AG04449 (cell line): ENCODE measurements around the gene GLT8D1.

Experiments
- CTCF ChIA-PET: fragments of 350-600 bp; formaldehyde crosslinking; extraction: SDS; loops from one replicate; lab custom pipeline; 2021; ENCODE audit warnings: antibody characterized with exemption; lab: Yijun Ruan, JAX
- POLR2A ChIA-PET: fragments of 400-600, 350-600 bp; formaldehyde crosslinking; extraction: SDS; loops from one replicate; lab custom pipeline; 2020; ENCODE audit warnings: antibody characterized with exemption, inconsistent platforms; lab: Yijun Ruan, JAX
- DNase-seq: peaks from one replicate; pipeline ENCODE4 v3.0.0-alpha.2; 2010; ENCODE audit warnings: low read depth, low spot score
- H3K4me3 ChIP-seq: 2 replicates; pipeline ENCODE4 v1.5.1; 2011; ENCODE audit warnings: low read depth, mild to moderate bottlenecking, control low read depth, low read length
- TF ChIP-seq, protein P1 (sequence below): IDR thresholded peaks from one replicate; pipeline ENCODE4 v1.5.1; 2011; ENCODE audit warnings: mild to moderate bottlenecking, moderate library complexity, low read length, control low read depth, inconsistent platforms; ENCODE audit not compliant: insufficient read depth; ENCODE audit errors: missing control alignments

The GLT8D1 gene

DNA sequence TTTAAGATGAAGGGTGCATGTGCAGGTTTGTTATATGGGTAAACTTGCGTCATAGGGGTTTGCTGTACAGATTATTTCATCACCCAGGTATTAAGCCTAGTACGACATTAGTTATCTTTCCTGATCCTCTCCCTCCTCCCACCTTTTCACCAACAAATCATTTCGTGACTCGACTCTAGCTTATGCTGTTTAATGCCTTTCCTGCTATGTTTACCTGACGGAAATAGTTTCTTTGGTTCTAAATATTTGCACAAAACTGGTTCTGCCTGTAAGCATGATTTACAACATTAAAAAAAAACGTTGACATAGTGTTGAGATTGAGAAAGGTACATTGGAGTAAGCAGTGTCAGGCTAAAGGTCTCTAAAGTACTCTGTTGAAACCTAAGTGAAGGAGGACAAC, 17.3 kb downstream of the GLT8D1 start:
- H3K4me3 ChIP-seq: no peak overlapping the region
- POLR2A ChIA-PET: interaction anchor here (0.7 to 1.5 kb wide), 2 partner anchors 9 to 18 kb away, joined by 3 to 5 read pairs; no protein-coding TSS in a partner anchor
- CTCF ChIA-PET: interaction anchor here (2.1 to 2.2 kb wide), 2 partner anchors 216 to 260 kb away, joined by 5 to 7 read pairs; no protein-coding TSS in a partner anchor
- TF ChIP-seq, protein P1, sequence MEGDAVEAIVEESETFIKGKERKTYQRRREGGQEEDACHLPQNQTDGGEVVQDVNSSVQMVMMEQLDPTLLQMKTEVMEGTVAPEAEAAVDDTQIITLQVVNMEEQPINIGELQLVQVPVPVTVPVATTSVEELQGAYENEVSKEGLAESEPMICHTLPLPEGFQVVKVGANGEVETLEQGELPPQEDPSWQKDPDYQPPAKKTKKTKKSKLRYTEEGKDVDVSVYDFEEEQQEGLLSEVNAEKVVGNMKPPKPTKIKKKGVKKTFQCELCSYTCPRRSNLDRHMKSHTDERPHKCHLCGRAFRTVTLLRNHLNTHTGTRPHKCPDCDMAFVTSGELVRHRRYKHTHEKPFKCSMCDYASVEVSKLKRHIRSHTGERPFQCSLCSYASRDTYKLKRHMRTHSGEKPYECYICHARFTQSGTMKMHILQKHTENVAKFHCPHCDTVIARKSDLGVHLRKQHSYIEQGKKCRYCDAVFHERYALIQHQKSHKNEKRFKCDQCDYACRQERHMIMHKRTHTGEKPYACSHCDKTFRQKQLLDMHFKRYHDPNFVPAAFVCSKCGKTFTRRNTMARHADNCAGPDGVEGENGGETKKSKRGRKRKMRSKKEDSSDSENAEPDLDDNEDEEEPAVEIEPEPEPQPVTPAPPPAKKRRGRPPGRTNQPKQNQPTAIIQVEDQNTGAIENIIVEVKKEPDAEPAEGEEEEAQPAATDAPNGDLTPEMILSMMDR: no peak
- no peak for DNase-seq

DNA sequence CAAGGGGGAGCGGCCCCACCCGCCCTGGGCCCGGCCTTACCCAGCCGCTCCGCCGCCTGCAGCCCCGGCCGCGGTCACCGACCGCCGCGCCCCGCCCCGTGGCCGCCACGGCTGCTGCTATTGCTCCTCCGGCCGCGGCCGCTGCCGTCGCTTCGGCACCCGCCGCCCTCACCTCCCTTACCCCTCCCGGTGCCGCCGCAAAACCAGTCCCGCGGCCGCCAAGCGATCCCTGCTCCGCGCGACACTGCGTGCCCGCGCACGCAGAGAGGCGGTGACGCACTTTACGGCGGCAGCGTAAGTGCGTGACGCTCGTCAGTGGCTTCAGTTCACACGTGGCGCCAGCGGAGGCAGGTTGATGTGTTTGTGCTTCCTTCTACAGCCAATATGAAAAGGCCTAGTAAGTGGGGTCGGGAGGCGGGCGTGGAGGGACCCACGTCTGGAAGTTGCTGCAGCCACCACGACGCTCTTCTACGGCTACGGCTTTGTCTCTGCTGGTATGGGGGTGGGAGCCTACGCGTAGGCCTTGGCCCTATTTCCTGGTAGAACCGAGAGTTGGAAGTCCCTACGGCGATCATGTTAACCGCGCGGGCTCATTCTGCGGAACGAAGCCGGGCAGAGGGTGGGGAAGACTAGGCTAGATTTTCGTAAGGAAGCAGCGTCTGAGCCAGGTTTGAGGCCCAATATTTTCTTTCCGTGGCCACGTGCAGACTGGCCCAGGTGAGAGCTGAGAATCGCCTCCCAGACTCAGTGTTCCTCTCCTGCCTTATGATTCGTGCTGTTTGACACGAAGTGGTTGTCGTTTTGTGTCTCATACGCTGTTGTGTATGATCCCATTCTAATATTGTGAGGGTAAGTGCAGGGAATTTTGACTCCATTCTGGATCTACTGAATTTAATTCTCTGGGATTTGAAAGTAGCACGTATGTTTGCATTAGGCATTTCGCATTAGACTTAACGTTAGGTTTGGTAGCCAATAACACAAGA, 19.6 kb downstream of the GLT8D1 start, which contains the start of the genes GNL3 and PBRM1:
Gene GNL3, plus strand, starts transcription at position 324 of the 983 bp plus-strand sequence. Its CDS starts 61 bp downstream, at position 385.
Gene PBRM1, minus strand, starts transcription at position 205 of the 983 bp plus-strand sequence.
- TF ChIP-seq, protein P1: no peak
- peak within 1 kb of the TSS; percentile 91 for H3K4me3 ChIP-seq
- peak; percentile 65 for DNase-seq
- ChIA-PET POLR2A (interaction anchor here (0.6 to 1.5 kb wide), 3 partner anchors 7 to 21 kb away, joined by 3 to 4 read pairs (median 4); partner anchors contain the start of genes GLT8D1 and SPCS1), CTCF (no interaction called here)

- ChIA-PET CTCF (no interaction called here), POLR2A (interaction anchor here (0.6 to 1.5 kb wide), 2 partner anchors 8 to 21 kb away, joined by 3 to 4 read pairs; partner anchors contain the start of genes GLT8D1 and SPCS1)
- TF ChIP-seq, protein P1: no peak
- DNase-seq: no peak
- H3K4me3 ChIP-seq: peak overlapping the region; percentile 91
Observed at GRCh38 chr3:52685285-52685708, 20.3 kb downstream of the GLT8D1 start.

DNA sequence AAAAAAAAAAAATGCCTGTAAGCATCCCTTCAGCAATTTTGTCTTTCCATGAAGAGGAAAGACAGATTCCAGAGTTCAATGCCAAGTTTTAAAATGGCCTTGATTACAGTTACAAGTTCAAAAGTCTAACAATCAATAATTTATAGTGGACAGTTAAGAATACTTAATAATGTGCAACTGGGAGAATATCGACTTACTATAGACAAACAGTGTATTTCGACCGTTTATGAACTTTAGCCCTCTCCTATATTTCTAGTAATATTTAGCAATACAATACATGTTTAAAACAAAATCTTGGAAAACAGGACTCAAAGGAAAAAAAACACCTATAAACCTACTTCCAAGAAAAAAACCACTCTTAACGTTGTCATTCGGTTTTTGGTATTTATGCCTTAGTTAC, 21.4 kb downstream of the GLT8D1 start:
- TF ChIP-seq, protein P1: no peak
- DNase-seq: no peak
- POLR2A ChIA-PET: interaction anchor here (1.5 kb wide), 1 partner anchor 9 kb away, joined by 4 read pairs; no protein-coding TSS in a partner anchor
- CTCF ChIA-PET: no interaction called here
- no peak overlapping the region for H3K4me3 ChIP-seq

DNA sequence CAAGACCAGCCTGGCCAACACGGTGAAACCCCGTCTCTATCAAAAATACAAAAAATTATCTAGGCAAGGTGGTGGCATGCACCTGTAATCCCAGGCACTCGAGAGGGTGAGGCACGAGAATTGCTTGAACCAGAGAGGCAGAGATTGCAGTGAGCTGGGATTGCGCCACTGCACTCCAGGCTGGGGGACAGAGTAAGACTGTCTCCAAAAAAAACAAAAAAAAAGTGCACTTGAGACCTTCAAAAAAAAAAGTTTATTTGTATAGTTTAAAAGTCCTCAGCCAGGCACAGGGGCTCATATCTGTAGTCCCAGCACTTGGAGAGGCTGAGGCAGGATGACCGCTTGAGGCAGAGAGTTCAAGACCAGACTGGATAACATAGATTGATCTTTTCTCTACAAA, 22.0 kb downstream of the GLT8D1 start:
- CTCF ChIA-PET: no interaction called here
- no peak overlapping the region for H3K4me3 ChIP-seq
- POLR2A ChIA-PET: no interaction called here
- TF ChIP-seq, protein P1: no peak
- DNase-seq: no peak
